K562 (cell line): ENCODE measurements around the gene RNF167. TPM values are rescaled to one million over a fixed set of nuclear protein-coding genes. Genes with fewer than 3 reads are reported as not detected.

Experiments used
- BMI1 ChIP-seq: fragments of 150-350 bp; IDR thresholded peaks from 2 replicates; pipeline ENCODE4 v1.6.1; 2014; ENCODE audit warnings: low read length
- BRF1 ChIP-seq: IDR thresholded peaks from 3 replicates; pipeline ENCODE4 v1.6.1; 2011; ENCODE audit warnings: borderline replicate concordance, mild to moderate bottlenecking; ENCODE audit not compliant: insufficient read length; ENCODE audit errors: extremely low read depth
- ETS2 ChIP-seq: IDR thresholded peaks from 2 replicates; pipeline ENCODE4 v1.6.1; 2016; ENCODE audit warnings: borderline replicate concordance, missing genetic modification characterization, mild to moderate bottlenecking, moderate library complexity, missing compliant biosample characterization; ENCODE audit not compliant: poor library complexity, severe bottlenecking
- FUS ChIP-seq: fragments of 200-400 bp; formaldehyde crosslinking; optimal IDR thresholded peaks from 2 replicates; pipeline ENCODE3; 2017; ENCODE audit warnings: low read depth, low read length
- GABPB2 ChIP-seq: fragments of 250-450 bp; sonication (Bioruptor Pico); conservative IDR thresholded peaks from 2 replicates; pipeline ENCODE4 v1.5.1; 2021; ENCODE audit warnings: mild to moderate bottlenecking
- KDM2B ChIP-seq: fragments of 250-450 bp; sonication (Bioruptor Pico); IDR thresholded peaks from 2 replicates; pipeline ENCODE4 v1.8.0; 2021; ENCODE audit warnings: mild to moderate bottlenecking, moderate library complexity
- LARP7 ChIP-seq: fragments of 450-650 bp; IDR thresholded peaks from 2 replicates; pipeline ENCODE4 v1.6.1; 2016
- NBN ChIP-seq: fragments of 450-650 bp; IDR thresholded peaks from 2 replicates; pipeline ENCODE4 v1.6.1; 2016; ENCODE audit warnings: low read depth, mild to moderate bottlenecking
- NCOA2 ChIP-seq, 2 experiments: fragments of 450-650 bp; IDR thresholded peaks; 2 replicates each; pipeline ENCODE4 v1.6.1; 2018; ENCODE audit warnings: mild to moderate bottlenecking in 2 of 2, moderate library complexity in 1 of 2; ENCODE audit not compliant: partially characterized antibody in 2 of 2
- NR0B1 ChIP-seq: fragments of 450-650 bp; IDR thresholded peaks from one replicate; pipeline ENCODE4 v1.6.1; 2018; ENCODE audit warnings: mild to moderate bottlenecking, moderate library complexity; ENCODE audit not compliant: partially characterized antibody
- OTX1 ChIP-seq: fragments of 450-650 bp; formaldehyde crosslinking; IDR thresholded peaks from 2 replicates; pipeline ENCODE4 v1.4.0; 2022; ENCODE audit warnings: mild to moderate bottlenecking
- SLC30A9 ChIP-seq: fragments of 250-450 bp; sonication (Bioruptor Pico); IDR thresholded peaks from 2 replicates; pipeline ENCODE4 v1.8.0; 2022; ENCODE audit warnings: mild to moderate bottlenecking, moderate library complexity
- ZNF140 ChIP-seq: fragments of 250-450 bp; sonication (Bioruptor Pico); IDR thresholded peaks from 2 replicates; pipeline ENCODE4 v1.8.0; 2021; ENCODE audit warnings: moderate library complexity, mild to moderate bottlenecking, inconsistent platforms
- ZNF57 ChIP-seq: fragments of 450-650 bp; formaldehyde crosslinking; IDR thresholded peaks from 2 replicates; pipeline ENCODE4 v1.4.0; 2020; ENCODE audit warnings: mild to moderate bottlenecking, moderate library complexity
- ZNF655 ChIP-seq: fragments of 250-450 bp; sonication (Bioruptor Pico); IDR thresholded peaks from 2 replicates; pipeline ENCODE4 v1.5.0; 2021
- polyA plus RNA-seq, 8 experiments: library from polyadenylated mRNA; depleted of rRNA in 4 of 8; stranded (reverse) in 5 of 8; unstranded in 3 of 8; fragments of >200 nt; fragmentation: Nextera tagmentation in 2 of 8; fragmentation: Illumina TruSeq in 1 of 8; extraction: Ambion mirVana in 2 of 8; extraction: Trizol in 1 of 8; gene quantifications; 2 replicates each; pipeline versions ENCODE4 v1.2.1 to v1.2.3, GENCODE V29; 2011 to 2014; ENCODE audit warnings: inconsistent platforms in 1 of 8, missing spikeins in 1 of 8
- total RNA-seq, 7 experiments: library from RNA; depleted of rRNA in 6 of 7; stranded (reverse); fragments of >200 nt in 6 of 7; fragmentation: Illumina TruSeq in 2 of 7; extraction: Trizol in 2 of 7; gene quantifications; 2 replicates each; pipeline versions ENCODE4 v1.2.1 to v1.2.3, GENCODE V29; 2011 to 2021; ENCODE audit warnings: low replicate concordance in 1 of 7
- TF ChIP-seq, protein P1 (sequence below), 3 experiments: fragments of 200-800 bp in 1 of 3; sonication (Bioruptor generic) in 1 of 3; sonication (generic) in 1 of 3; formaldehyde crosslinking in 1 of 3; IDR thresholded peaks; 2 replicates each; pipeline versions ENCODE4 v1.6.1 to v1.8.0; 2016 to 2022; ENCODE audit warnings: mild to moderate bottlenecking in 2 of 3, missing compliant biosample characterization in 2 of 3, missing genetic modification characterization in 2 of 3, missing genetic modification reagents in 1 of 3
- TF ChIP-seq, protein P2 (sequence below), 2 experiments: fragments of 450-650 bp; conservative IDR thresholded peaks; 2 replicates each; pipeline ENCODE4 v1.6.1; 2017; ENCODE audit warnings: mild to moderate bottlenecking in 2 of 2, moderate library complexity in 2 of 2
- TF ChIP-seq, protein P3 (sequence below): fragments of 450-650 bp; formaldehyde crosslinking; conservative IDR thresholded peaks from 2 replicates; pipeline ENCODE4 v1.4.0; 2022; ENCODE audit warnings: mild to moderate bottlenecking, missing genetic modification characterization
- TF ChIP-seq, protein P4 (sequence below): fragments of 450-650 bp; formaldehyde crosslinking; IDR thresholded peaks from 2 replicates; pipeline ENCODE4 v1.4.0; 2020; ENCODE audit warnings: mild to moderate bottlenecking

The RNF167 gene
- total and polyA plus RNA-seq, 9 of the 15 experiments (the other 6 are each of a cell fraction or from before 2014, with no cell fraction given) = 16.5 to 143 (median 45.5) TPM

DNA sequence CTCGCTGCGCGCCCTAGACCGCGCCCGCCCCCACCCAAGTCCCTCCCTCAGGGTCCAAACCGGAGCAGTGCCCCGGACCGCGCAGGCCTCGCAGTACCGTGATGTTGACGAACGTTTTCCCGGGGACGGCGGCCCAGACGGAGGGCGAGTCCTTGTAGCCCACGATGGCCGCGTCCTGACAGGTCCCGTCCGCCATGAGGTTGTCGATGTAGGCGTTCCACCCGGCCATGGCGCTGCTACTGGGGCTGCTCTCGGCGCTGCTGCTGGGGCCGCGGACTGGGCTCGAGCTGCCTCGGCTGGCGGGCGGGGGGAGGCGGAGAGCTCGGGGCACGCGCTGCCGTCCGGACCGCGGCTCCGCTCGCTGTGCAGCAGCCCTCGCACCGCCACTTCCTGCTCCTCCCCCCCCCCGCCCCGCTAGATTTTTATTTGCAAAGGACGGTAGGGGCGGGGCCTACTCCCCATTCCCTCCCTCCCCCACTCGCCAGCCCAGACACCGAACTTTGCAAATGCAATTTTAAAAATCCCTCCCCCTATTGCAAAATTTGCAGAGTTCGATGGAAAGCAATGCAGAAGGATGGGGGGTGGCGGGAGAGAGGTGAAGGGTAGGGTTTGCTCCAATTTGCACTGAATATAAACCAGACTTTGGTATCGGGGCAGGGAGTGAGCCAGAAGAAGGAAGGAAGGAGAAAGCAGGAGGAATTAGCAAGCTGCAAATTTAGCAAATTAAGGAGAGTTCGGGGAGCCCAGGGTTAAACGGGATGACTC lies 8.3 kb downstream of the RNF167 start, which contains the start of gene PFN1 (continued):
- TF ChIP-seq ZNF57 (CRISPR knock-in tag) (no peak), FUS (peak; percentile 48), BRF1 (no peak), GABPB2 (CRISPR knock-in tag) (no peak), KDM2B (CRISPR knock-in tag) (no peak), BMI1 (no peak), LARP7 (no peak), NBN (peak; percentile 83), OTX1 (peak; percentile 62; the same call in 1 of the 2 replicates), ZNF655 (no peak), NCOA2 (IDR thresholded peaks at IDR 0.05; ENCODE audit: partially characterized antibody in 2 of 2) (no peak), ZNF140 (no peak), NR0B1 (no peak), SLC30A9 (CRISPR knock-in tag) (no peak), ETS2 (tag) (no peak)
- TF ChIP-seq, protein P1, sequence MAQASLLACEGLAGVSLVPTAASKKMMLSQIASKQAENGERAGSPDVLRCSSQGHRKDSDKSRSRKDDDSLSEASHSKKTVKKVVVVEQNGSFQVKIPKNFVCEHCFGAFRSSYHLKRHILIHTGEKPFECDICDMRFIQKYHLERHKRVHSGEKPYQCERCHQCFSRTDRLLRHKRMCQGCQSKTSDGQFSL (CRISPR knock-in tag; IDR thresholded peaks at IDR 0.05) = peak; percentile 82; the same call in 1 of the 2 replicates
- TF ChIP-seq, protein P1 (tag; IDR thresholded peaks at IDR 0.05) = peak in 1 of 2 experiments; percentile 67; a peak in 2 of 4 replicates
- TF ChIP-seq, protein P2, sequence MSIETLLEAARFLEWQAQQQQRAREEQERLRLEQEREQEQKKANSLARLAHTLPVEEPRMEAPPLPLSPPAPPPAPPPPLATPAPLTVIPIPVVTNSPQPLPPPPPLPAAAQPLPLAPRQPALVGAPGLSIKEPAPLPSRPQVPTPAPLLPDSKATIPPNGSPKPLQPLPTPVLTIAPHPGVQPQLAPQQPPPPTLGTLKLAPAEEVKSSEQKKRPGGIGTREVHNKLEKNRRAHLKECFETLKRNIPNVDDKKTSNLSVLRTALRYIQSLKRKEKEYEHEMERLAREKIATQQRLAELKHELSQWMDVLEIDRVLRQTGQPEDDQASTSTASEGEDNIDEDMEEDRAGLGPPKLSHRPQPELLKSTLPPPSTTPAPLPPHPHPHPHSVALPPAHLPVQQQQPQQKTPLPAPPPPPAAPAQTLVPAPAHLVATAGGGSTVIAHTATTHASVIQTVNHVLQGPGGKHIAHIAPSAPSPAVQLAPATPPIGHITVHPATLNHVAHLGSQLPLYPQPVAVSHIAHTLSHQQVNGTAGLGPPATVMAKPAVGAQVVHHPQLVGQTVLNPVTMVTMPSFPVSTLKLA (conservative IDR thresholded peaks at IDR 0.05) = peak; percentile 32 to 41
- TF ChIP-seq, protein P3, sequence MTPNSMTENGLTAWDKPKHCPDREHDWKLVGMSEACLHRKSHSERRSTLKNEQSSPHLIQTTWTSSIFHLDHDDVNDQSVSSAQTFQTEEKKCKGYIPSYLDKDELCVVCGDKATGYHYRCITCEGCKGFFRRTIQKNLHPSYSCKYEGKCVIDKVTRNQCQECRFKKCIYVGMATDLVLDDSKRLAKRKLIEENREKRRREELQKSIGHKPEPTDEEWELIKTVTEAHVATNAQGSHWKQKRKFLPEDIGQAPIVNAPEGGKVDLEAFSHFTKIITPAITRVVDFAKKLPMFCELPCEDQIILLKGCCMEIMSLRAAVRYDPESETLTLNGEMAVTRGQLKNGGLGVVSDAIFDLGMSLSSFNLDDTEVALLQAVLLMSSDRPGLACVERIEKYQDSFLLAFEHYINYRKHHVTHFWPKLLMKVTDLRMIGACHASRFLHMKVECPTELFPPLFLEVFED (CRISPR knock-in tag) = 0 out of 2 replicates have a peak, but pooled peaks have one; percentile 56
- TF ChIP-seq, protein P4, sequence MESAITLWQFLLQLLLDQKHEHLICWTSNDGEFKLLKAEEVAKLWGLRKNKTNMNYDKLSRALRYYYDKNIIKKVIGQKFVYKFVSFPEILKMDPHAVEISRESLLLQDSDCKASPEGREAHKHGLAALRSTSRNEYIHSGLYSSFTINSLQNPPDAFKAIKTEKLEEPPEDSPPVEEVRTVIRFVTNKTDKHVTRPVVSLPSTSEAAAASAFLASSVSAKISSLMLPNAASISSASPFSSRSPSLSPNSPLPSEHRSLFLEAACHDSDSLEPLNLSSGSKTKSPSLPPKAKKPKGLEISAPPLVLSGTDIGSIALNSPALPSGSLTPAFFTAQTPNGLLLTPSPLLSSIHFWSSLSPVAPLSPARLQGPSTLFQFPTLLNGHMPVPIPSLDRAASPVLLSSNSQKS (CRISPR knock-in tag) = no peak
